ENCODE data around the gene SLU7.
"Not testable (repeated sequence)": the region's sequence is repeated elsewhere in the genome, so short reads cannot be mapped to it uniquely, and the experiment has no call there.

Gene SLU7

DNA sequence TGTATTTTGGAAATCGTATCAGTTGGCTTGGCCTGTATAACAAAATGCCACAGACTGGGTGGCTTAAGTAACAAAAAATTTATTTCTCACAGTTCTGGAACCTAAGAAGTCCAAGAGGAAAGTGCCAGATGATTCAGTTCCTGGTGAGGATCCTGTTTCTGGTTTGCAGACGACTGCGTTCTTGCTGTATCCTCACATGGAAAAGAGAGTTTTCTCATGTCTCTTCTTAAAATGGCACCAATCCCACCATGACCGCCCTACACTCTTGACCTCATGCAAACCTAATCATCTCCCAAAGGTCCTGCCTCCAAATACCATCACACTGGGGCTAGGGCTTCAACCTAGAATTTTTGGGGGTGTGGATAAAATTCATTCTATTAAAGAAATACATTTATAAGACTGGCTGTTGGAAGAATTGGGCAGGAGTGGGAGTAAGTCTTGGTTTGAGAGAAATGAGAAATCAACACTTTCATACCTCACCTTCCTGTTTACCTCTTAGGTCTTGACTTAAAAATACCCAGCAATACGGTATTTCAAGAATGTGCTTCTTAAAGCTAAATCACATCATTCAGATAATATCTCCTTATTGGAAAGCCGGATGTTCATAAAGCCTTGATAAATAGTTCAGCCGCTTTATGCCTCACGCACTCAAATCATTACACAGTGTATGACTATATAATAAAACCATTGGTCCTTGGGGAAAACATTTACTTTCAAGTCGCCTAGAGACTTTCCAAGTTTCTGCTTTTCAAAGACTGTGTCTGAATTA, 31.5 kb upstream of the SLU7 start:
- DNase-seq (ENCODE audit: low spot score) = no peak

DNA sequence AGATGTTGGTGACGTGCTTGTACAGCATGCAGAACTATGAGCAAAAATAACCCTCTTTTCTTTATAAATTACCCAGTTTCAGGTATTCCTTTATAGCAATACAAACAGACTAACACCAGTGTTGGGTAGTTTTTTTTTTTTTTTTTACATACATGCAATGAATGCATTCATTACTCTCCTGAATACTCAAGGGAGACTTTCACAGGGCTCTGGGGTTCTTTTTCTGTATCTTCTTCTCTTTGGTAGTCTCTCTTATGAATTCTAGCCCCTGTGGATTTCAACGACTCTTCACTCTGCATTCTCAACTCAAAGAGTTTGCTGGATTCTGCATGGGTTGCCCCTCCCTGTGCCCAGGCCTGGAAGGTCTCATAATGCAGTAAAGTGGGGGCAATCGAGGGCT, 30.6 kb upstream of the SLU7 start:
- DNase-seq (ENCODE audit: low spot score) = no peak

DNA sequence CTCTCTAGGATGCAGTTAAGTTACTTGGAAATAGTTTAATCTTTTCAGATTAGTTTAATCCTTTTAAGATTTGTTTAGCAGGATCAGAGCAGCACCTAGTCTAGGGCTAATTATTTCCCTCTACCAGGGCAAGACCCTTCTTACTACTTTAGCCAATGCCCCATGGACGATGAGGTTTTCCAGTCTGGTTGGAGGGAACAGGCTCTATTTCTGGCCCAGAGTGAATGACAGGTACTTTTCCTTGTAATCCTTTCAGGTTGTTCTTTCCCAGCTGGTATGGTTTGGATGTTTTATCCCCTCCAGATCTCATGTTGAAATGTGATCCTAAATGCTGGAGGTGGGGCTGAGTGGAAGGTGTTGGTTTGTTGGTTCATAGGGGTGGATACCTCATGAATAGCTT, 30.0 kb upstream of the SLU7 start:
- DNase-seq (ENCODE audit: low spot score) = no peak

DNA sequence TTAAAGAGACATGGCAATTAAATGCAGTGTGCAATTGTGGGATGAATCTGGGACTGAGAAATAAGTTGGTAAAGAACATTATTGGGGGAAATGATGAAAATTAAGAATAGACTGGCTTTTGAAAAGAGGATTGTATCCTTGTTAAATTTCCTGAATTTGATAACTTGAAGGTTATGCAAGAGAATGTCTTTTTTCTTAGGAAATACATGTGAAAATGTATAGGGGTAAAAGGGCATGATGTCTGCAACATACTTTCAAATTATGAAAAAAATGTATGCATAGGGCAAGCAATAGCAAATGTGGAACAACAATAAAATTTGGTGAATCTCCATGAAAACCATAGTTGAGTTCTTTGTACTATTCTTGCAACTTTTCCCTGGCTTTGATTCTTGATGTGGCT, 26.9 kb upstream of the SLU7 start:
- no peak for DNase-seq (ENCODE audit: low spot score)

DNA sequence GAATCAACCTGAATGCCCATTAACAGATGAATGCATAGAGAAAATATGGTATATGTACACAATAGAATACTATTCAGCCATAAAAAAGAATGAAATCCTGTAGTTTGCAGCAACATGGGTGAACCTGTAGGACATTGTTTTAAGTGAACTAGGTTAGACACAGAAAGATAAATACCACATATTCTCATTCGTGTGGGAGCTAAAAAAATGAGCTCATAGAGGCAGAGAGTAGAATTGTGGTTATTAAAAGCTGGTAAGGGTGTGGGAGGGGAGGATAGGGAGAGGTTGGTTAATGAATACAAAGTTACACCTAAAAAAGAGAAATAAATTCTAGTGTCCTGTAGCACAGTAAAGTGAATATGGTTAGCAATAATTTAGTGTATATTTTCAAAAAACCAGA, 26.3 kb upstream of the SLU7 start:
- DNase-seq (ENCODE audit: low spot score) = no peak

DNA sequence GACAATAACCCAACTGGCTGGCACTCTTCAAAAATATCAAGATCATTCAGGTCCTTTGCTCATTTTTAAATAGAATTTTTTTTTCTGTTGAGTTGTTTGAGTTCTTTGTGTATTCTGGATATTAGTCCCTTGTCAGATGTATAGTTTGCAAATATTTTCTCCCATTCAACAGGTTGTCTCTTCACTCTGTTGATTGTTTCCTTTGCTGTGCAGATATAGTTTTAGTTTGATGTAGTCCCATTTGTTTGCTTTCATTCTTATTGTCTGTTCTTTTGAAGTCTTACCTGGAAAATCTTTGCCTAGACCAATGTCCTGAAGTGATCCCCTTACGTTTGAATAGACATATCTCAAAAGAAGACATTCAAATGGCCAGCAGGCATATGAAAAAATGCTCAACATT, 25.5 kb upstream of the SLU7 start:
- DNase-seq (ENCODE audit: low spot score) = no peak

DNA sequence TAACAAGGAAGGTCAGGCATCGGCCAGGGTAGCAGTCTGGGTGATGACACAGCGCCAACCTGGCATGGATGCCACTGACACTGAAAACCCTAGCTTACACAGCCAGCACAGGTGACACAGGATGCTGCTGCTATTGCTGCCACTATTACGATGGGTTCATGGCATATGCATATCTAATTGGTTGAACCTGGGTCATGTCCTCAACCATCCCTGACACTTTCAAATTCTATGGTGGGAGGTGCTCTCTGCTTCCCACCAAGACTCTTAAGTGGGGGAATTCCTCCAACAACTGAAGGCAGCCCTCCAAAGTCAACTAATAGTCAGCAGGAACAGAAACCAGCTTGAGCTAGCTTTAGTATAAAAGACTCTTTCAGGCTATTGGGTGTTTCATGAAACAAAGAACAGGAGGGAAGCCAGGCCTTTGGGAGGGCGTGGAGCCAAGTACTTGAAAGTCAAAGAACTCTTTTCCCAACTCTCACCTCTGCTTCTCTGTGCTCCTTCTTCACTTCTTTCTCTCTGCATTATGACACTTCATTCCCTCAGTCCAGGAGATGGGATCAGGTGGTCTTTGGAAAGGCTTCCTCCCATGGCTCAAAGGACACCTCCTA, 24.0 kb upstream of the SLU7 start:
- no peak for DNase-seq (ENCODE audit: low spot score)

DNA sequence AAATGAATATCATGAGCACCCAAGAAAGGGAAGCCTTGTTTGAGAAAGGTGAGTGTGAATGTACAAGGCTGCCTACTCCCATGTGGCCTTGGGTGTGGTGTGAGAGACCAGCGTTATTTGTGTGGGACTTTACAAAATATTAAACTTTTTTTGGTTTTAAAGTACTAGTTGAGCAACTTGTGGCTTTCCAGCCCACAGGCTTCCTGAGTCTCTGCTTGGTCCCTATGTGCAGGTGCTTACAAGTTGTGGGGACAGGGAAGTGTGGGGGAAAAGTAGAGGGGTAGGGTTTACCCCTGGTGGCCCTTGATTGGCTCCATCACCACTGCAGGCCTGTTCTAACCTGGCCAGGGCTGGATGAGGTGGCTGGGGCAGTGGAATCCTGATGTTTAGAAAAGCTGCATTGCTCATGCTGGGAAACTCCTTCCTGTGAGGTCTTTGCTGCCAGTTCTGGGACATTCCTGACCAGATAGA, 22.5 kb upstream of the SLU7 start:
- DNase-seq (ENCODE audit: low spot score) = no peak

DNA sequence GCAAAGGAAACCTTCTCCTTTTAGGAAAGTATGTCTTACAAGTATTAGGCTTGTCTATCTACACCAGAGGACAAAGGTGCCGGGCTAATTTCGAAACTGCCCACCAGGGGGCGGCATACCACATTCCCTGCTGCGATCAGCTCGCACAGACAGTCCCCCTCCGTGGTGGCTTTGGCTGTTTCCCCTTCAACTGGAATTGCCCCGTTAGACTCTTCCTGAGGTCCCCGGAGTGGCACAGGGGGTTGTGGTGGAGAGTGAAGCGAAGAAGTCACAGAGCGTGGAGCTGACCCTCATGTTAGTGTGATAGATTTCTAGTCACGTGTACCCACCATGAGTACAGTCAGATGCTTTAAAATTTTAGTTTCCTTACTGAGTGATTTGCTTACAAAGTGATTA, 20.3 kb upstream of the SLU7 start:
- peak; percentile 81 for DNase-seq (ENCODE audit: low spot score)

DNA sequence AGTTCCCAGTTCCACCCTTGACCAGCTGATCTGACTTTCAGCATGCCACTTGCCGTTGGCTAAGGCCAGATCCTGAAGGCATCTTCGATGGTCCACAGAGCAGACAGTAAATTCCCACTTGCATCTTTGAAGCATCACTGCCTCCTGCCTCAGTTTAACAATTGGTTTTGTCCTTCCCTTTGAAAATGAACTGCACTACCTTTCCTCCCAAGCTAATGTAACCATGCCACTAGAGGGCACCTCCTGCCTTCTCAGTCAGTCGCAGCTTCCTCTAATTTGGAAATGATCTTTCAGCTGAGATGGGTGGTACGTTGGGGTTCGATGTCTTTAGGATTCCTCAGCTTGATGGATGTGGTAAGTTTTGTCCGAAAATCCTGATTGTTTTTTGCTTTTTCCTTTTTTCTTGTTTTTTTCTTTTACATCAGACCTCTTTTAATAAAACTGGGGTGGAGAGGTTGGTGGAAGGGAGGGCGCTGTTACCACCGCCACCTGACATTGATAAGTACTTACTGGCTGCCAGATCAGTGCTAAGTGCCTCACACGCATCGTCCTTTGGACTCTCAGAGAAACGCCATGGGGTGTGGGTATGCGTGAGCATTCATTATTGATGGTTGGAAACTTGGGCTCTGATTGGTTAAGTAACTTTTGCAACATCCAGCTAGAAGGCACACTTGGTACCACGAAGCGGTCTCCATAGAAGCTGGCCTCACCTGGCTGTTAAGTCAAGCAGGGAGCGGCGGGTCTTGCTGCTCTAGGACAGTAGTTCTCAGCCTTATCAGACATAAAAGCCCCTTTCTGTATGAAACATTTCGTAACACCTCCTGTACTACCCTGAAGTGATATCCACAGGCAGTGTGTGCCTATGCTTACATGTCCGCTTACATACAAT, 19.7 kb upstream of the SLU7 start:
- DNase-seq (ENCODE audit: low spot score) = peak; percentile 68

DNA sequence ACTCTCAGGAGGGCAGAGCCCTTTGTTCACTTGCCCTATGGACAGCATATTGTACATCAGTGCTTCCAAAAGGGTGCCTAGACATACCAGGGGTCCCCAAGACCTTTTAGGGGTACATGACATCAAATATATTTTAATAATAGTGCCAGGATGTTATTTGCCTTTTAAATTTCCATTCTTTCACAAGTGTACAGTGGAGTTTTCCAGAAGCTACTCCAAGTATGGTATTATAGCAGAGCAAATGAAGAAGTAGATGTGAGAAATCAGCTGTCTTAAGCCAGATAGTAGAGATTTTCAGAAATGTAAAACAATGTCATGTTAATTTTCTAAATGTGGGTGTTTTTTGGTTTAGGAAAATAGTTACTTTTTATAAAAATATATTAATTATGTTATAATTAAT, 18.4 kb upstream of the SLU7 start:
- DNase-seq (ENCODE audit: low spot score) = no peak

DNA sequence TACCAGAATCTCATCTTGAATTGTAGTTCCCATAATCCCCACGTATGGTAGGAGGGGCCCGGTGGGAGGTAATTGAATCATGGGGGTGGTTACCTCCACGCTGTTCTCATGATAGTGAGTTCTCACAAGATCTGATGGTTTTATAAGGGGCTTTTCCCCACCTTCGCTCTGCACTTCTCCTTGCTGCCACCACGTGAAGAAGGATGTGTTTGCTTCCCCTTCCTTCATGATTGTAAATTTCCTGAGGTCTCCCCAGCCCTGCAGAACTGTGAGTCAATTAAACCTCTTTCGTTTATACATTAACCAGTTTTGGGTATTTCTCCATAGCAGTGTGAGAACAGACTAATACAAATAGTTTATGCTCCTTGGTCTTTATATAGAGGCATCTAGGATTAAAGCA, 17.8 kb upstream of the SLU7 start:
- not testable (repeated sequence) for DNase-seq (ENCODE audit: low spot score)

DNA sequence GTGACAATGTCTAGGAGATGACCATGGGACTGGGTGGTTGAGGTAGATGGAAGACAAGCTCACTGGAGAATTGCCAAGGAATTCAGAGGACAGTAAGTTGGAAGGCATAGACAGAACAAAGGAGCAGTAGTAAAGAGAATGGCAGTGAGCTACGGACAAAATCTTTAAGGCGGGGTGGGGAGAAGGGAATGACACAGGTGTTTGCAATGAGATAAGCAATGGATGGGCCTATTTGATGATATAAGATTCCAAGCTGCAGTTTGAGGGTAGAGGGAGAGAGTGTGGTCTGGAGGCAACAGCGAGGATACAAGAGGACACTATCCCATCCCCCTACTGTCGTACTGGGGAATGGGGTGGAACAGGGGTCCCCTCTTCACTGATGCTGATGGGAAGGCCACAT, 17.1 kb upstream of the SLU7 start:
- no peak for DNase-seq (ENCODE audit: low spot score)

DNA sequence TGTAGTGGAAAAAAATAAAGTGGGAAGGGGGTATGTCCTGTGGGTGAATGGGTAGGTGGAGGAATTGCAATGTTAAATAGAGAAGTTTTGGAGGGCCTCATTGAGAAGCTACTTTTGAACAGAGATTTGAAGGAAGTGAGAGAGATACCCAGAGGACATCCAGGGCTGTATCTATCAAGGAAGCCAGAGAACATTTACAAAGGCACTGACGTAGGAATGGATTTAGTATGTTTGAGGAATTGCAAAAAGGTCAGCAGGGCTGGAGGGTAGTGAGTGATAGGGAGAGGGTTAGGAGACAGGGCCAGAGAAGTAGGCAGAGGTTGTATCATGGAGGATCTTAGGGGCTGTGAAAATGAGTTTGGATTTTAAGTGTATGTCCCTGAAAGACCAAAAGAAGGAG, 16.7 kb upstream of the SLU7 start:
- no peak for DNase-seq (ENCODE audit: low spot score)

DNA sequence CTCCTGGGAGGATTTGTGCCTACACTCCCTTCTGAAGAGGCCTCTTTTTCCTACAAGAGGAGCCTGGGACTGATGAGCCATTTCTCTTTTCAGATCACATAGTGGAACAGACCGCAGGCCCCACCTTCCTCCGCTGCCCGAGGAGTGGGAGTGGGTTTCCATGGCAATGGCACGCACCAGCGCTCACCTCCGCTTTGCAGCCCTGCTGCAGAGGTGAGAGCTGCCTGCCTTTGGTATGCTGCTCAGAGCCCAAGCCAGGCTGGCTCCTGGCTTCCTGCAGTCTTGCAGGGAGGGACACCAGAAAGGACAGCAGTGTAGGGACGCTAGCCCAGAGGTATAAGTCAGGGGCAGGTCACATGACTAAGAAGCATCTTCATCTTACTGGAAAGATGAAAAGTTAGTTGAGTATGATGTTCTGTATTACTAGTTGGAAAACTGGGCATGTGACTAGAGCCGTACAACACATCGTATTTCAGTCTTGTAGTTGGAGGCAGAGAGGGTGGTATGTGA, 15.2 kb upstream of the SLU7 start:
- DNase-seq (ENCODE audit: low spot score) = peak; percentile 72

DNA sequence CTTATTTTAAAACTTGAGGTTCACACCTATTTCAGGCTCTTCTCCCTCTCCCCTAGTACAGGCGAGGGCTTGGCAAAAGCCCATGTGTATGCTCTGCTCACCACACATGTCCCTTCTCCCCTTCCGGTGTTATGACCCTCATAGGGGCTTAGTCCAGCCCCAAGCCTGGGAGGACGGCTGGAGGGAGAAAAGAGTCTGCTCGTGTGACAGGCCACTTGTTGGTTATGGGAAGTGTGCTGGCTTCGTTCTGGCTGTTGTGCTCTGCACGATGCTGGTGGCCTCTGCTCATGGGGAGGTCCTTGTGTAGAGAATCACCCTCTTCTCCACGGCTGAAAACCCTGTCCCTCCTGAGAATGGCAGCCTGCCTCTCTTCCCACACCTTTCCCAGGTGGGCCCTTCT, 13.9 kb upstream of the SLU7 start:
- DNase-seq (ENCODE audit: low spot score) = no peak

DNA sequence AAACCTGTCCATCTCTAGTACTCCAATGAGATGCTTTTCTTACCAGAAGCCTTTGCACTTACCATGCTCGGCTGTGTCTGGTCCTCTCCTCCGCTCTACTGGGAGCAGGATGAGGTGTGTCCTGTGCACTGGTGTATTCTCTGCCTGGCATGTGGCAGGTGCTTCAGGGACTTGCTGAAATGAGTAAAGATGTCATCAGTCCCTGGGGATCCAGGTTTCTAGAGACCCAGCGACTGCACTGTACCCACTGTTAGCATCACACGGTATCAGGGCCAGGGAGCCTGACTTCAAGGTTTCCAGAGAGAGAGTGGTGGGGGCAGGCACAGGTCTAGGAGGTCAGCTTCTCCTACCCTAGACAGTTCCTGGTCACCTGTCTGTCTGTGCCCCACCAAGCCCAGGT, 13.3 kb upstream of the SLU7 start:
- DNase-seq (ENCODE audit: low spot score) = peak; percentile 48

DNA sequence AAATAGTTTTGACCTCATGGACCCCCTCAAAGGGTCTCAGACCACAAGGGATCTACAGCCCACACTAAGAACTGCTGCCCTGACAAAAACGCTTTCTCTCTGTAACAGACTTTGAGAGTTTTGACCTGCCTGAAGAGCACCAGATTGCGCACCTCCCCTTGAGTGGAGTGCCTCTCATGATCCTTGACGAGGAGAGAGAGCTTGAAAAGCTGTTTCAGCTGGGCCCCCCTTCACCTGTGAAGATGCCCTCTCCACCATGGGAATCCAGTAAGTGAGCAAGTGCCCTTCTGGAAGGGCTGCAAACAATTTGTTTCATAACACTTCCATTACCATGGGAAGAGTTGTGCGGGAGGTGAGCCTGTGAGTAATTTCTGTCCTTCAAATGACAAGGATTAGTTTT, 8.7 kb upstream of the SLU7 start:
- DNase-seq (ENCODE audit: low spot score) = no peak

DNA sequence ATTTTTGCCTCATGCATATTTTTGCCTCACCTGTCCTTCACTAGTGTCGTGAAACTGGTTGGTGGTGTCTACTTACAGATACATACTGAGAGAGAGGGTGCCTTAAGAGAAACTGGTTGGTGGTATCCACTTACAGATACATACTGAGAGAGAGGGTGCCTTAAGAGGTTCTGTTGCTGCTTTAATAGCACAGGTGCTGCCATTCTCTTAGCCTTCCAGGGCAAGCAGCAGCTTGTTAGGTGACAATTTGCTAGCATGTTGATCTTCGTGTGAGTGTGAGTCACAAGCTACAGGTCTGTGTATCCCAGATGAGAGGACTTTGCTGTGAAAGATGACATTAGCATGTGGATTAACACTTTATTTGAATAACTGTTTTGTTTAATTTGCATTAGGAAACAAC, 4.2 kb upstream of the SLU7 start:
- no peak for DNase-seq (ENCODE audit: low spot score)

DNA sequence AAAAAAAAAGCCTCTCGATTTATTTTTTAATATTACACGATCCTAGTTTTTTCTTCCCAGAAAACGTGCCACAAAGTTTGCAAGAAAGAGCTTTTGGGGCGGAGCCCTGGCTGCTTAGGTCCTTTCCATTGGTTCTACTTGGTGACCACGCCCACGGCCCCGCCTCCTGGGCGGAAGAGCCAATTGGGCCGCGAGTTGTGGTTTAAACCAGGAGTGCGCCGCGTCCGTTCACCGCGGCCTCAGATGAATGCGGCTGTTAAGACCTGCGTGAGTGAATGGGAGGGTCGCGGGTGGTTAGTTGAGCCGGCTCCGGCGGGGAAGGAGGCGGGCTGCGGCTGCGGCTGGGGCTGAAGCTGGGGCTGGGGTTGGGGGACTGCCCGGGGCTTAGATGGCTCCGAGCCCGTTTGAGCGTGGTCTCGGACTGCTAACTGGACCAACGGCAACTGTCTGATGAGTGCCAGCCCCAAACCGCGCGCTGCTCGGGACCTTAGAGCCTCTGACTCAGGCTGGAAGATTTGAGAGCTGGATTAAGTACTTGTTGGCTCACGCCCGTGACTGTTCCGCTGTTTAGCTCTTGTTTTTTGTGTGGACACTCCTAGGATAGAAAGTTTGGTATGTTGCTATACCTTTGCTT, 2.9 kb upstream of the SLU7 start, which contains the start of gene PTTG1:
Gene PTTG1 (plus strand): TSS at position 231 of the 634 bp plus-strand sequence. CDS start 458 bp downstream, outside the sequence.
- DNase-seq (ENCODE audit: low spot score) = peak; percentile 88

DNA sequence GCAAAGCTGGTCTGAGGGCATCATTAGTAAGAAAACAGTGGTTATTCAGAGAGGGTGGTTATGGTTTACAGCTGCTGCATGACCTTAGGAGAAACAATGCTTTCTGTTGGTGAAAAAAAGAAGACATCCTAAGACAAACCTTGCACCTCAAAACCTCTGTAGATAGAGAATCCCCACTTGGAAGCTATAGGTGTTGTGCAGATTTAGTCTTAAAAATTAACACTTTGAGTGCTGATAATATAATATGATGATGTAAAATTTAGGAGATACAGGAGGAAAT, 1.4 kb upstream of the SLU7 start:
- no peak for DNase-seq (ENCODE audit: low spot score)
